ENCODE measurements around the gene AHNAK2.

The AHNAK2 gene

GRCh38 chr14:104970231-104971068 lies 7.7 kb downstream of the AHNAK2 start:
- H3K27ac ChIP-seq = no peak overlapping the region
- TF ChIP-seq ZFX (IDR thresholded peaks at IDR 0.05; ENCODE audit: borderline replicate concordance) (no peak), CTCF (IDR thresholded peaks at IDR 0.05) (no peak)

- no peak overlapping the region for H3K27ac ChIP-seq
- TF ChIP-seq ZFX (IDR thresholded peaks at IDR 0.05; ENCODE audit: borderline replicate concordance) (no peak), CTCF (IDR thresholded peaks at IDR 0.05) (no peak)
These were observed 8.4 kb downstream of the AHNAK2 start for GRCh38 chr14:104969741-104970230.

GRCh38 chr14:104968541-104969401 lies 9.4 kb downstream of the AHNAK2 start:
- H3K27ac ChIP-seq = no peak overlapping the region
- no peak for TF ChIP-seq CTCF (IDR thresholded peaks at IDR 0.05)

- no peak overlapping the region for H3K27ac ChIP-seq
- no peak for TF ChIP-seq CTCF (IDR thresholded peaks at IDR 0.05)
- TF ChIP-seq ZFX (IDR thresholded peaks at IDR 0.05; ENCODE audit: borderline replicate concordance) = no peak
These were observed 10.0 kb downstream of the AHNAK2 start for GRCh38 chr14:104968153-104968527.

GRCh38 chr14:104967386-104968152 lies 10.6 kb downstream of the AHNAK2 start:
- H3K27ac ChIP-seq = no peak overlapping the region
- no peak for TF ChIP-seq CTCF (IDR thresholded peaks at IDR 0.05)
- TF ChIP-seq ZFX (IDR thresholded peaks at IDR 0.05; ENCODE audit: borderline replicate concordance) = no peak

GRCh38 chr14:104966981-104967385 lies 11.2 kb downstream of the AHNAK2 start:
- no peak overlapping the region for H3K27ac ChIP-seq
- TF ChIP-seq ZFX (IDR thresholded peaks at IDR 0.05; ENCODE audit: borderline replicate concordance) (no peak), CTCF (IDR thresholded peaks at IDR 0.05) (no peak)

Data from 22Rv1 (cell line).